ENCODE results near the gene PLCG2. TPM values are rescaled to one million over a fixed set of nuclear protein-coding genes. Genes with fewer than 3 reads are reported as not detected.
"Not testable (repeated sequence)": the region's sequence is repeated elsewhere in the genome, so short reads cannot be mapped to it uniquely, and the experiment has no call there.

The PLCG2 gene
- total RNA-seq, 1 experiment from 2014 or later, result 0.08 TPM

GRCh38 chr16:81987121-81987520 is 208.0 kb downstream of the PLCG2 start:
- H3K27me3 ChIP-seq (replicated peaks), result no peaks in the 10 kb centered on the region
- no peaks in the 10 kb centered on the region for H3K9me3 ChIP-seq (replicated peaks)
- H3K4me1 ChIP-seq (replicated peaks), result no peaks in the 10 kb centered on the region
- H3K27ac ChIP-seq, result no peak overlapping the region
- H3K4me3 ChIP-seq, result no peak overlapping the region
- no peaks in the 10 kb centered on the region for H3K36me3 ChIP-seq
- no peak for DNase-seq (ENCODE audit: low read depth in 1 of 2, low spot score in 2 of 2)

GRCh38 chr16:81987706-81988105 is 208.6 kb downstream of the PLCG2 start:
- H3K4me1 ChIP-seq (replicated peaks), result no peaks in the 10 kb centered on the region
- no peak for DNase-seq (ENCODE audit: low read depth in 1 of 2, low spot score in 2 of 2)
- no peaks in the 10 kb centered on the region for H3K36me3 ChIP-seq
- H3K9me3 ChIP-seq (replicated peaks), result no peaks in the 10 kb centered on the region
- H3K27ac ChIP-seq, result no peak overlapping the region
- H3K4me3 ChIP-seq, result no peak overlapping the region
- no peaks in the 10 kb centered on the region for H3K27me3 ChIP-seq (replicated peaks)

DNA sequence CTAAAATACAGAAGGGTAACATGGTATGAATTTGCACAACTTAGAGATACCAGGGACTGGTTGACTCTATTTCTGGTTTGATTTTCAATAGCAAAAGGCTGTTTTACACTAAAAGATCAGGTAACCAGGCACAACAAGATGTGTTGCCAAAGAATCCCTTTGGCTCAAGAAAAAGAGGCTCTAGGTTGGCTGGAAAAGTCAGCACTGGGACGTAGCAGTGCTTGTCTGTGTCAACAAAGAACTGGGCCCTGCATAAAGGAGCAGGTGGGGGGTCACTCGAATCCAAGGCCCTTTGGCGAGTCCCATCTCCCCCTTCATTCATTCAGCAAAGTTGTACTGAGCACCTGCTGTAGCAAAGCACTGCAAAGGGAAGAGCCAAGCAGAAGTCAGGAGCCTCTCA is 213.8 kb downstream of the PLCG2 start:
- Histone ChIP-seq H3K4me1 (replicated peaks) (peaks cover 32% of the 10 kb centered on the region), H3K9me3 (replicated peaks) (no peaks in the 10 kb centered on the region), H3K36me3 (no peaks in the 10 kb centered on the region), H3K27me3 (replicated peaks) (no peaks in the 10 kb centered on the region), H3K27ac (no peak overlapping the region), H3K4me3 (no peak overlapping the region)
- no peak for DNase-seq (ENCODE audit: low read depth in 1 of 2, low spot score in 2 of 2)

GRCh38 chr16:81994485-81994884 is 215.4 kb downstream of the PLCG2 start:
- H3K4me1 ChIP-seq (replicated peaks), result peaks cover 43% of the 10 kb centered on the region
- H3K27ac ChIP-seq, result no peak overlapping the region
- DNase-seq (ENCODE audit: low read depth in 1 of 2, low spot score in 2 of 2), result no peak
- H3K4me3 ChIP-seq, result no peak overlapping the region
- no peaks in the 10 kb centered on the region for H3K36me3 ChIP-seq
- no peaks in the 10 kb centered on the region for H3K27me3 ChIP-seq (replicated peaks)
- H3K9me3 ChIP-seq (replicated peaks), result no peaks in the 10 kb centered on the region

DNA sequence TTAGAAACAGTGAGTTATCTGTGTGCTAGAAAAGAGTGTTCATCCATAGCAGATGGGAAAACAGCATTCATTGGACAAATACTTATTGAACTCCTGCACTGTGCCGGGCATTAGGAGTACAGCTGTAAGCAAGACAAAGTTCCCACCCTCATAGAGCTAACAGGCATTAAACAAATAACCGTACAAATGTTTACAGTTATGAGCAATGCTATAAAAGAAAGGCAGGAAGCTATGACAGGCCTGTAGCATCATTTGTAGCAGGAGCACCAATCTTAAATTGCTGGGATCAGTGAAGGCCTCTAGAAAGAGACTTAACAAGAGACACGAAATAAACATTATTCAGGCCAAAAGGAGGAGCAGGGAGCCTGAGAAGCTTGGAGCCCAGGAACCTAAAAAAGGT is 216.6 kb downstream of the PLCG2 start:
- Histone ChIP-seq H3K36me3 (no peaks in the 10 kb centered on the region), H3K9me3 (replicated peaks) (no peaks in the 10 kb centered on the region), H3K27me3 (replicated peaks) (no peaks in the 10 kb centered on the region), H3K4me1 (replicated peaks) (peaks cover 43% of the 10 kb centered on the region), H3K27ac (peak overlapping the region; percentile 94), H3K4me3 (no peak overlapping the region)
- DNase-seq (ENCODE audit: low read depth in 1 of 2, low spot score in 2 of 2), result peak; percentile 49 to 70

GRCh38 chr16:81996664-81997509 is 217.8 kb downstream of the PLCG2 start:
- Histone ChIP-seq H3K36me3 (no peaks in the 10 kb centered on the region), H3K27ac (peak overlapping the region; percentile 94), H3K4me1 (replicated peaks) (peaks cover 43% of the 10 kb centered on the region), H3K4me3 (no peak overlapping the region), H3K9me3 (replicated peaks) (no peaks in the 10 kb centered on the region), H3K27me3 (replicated peaks) (no peaks in the 10 kb centered on the region)
- peak; percentile 75 to 87 for DNase-seq (ENCODE audit: low read depth in 1 of 2, low spot score in 2 of 2)

DNA sequence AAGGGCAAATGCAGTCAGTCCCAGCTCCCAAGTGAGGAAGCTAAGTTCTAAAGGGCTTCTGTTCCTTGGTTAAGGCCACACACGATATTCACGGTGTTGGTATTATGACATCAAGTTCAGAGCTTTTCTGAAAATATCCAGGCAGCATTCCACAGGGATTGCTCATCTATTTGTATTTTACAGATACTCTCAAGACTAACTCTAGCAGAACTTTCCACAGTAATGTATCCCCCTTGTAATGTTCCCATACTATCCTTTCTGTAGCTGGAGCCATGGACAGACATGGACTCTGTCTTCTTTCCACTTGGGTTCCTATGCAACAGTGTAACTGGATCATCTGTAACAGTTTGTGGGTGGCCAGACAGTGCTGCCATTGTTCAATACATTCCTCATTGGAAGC is 218.6 kb downstream of the PLCG2 start:
- H3K27me3 ChIP-seq (replicated peaks), result no peaks in the 10 kb centered on the region
- H3K36me3 ChIP-seq, result no peaks in the 10 kb centered on the region
- H3K9me3 ChIP-seq (replicated peaks), result no peaks in the 10 kb centered on the region
- DNase-seq (ENCODE audit: low read depth in 1 of 2, low spot score in 2 of 2), result peak; percentile 77 to 90
- no peak overlapping the region for H3K4me3 ChIP-seq
- peaks cover 43% of the 10 kb centered on the region for H3K4me1 ChIP-seq (replicated peaks)
- peak overlapping the region; percentile 94 for H3K27ac ChIP-seq

DNA sequence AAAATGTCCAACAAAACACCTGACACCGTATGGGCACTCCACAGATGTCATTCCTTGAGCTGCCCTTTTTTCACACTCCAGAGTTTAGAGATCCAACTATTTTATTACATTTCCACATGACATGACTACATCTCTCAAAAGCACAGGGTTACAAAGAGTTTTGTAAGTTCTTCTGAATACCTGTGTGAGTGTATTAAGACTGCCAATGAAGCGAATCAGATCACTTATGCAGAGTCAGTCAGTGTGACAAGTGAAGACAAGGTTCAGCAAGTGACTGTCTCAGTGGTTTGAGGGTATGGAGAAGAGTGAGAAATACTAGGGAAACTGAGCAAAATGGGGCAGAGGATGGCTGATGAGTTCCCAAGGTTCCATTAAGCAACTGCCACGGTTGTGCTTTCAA is 223.7 kb downstream of the PLCG2 start:
- Histone ChIP-seq H3K27me3 (replicated peaks) (no peaks in the 10 kb centered on the region), H3K36me3 (no peaks in the 10 kb centered on the region), H3K27ac (no peak overlapping the region), H3K9me3 (replicated peaks) (no peaks in the 10 kb centered on the region), H3K4me3 (no peak overlapping the region), H3K4me1 (replicated peaks) (peaks cover 11% of the 10 kb centered on the region)
- no peak for DNase-seq (ENCODE audit: low read depth in 1 of 2, low spot score in 2 of 2)

DNA sequence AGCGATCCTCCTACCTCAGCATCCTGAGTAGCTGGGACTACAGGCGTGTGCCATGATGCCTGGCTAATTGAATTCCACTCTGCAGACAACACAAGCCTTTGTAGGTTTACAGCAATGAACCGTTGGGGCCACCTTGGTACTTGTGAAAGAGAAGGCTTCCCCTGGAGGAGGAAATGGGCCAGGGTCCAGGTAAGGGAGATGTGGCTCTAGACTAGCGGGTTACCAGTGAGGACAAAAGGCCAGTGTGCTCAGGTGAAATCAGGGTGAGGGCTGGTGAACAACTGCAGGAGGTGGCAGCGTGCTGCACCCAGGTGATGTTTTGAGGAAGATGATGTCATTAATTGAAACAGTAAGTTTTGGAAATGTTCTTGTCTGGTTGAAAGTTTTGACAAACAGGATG is 225.5 kb downstream of the PLCG2 start:
- no peak overlapping the region for H3K27ac ChIP-seq
- H3K4me3 ChIP-seq, result no peak overlapping the region
- H3K9me3 ChIP-seq (replicated peaks), result peaks cover 15% of the 10 kb centered on the region
- H3K27me3 ChIP-seq (replicated peaks), result no peaks in the 10 kb centered on the region
- H3K4me1 ChIP-seq (replicated peaks), result no peaks in the 10 kb centered on the region
- no peak for DNase-seq (ENCODE audit: low read depth in 1 of 2, low spot score in 2 of 2)
- H3K36me3 ChIP-seq, result no peaks in the 10 kb centered on the region

- peaks cover 15% of the 10 kb centered on the region for H3K9me3 ChIP-seq (replicated peaks)
- no peak overlapping the region for H3K27ac ChIP-seq
- H3K36me3 ChIP-seq, result no peaks in the 10 kb centered on the region
- H3K4me3 ChIP-seq, result no peak overlapping the region
- DNase-seq (ENCODE audit: low read depth in 1 of 2, low spot score in 2 of 2), result no peak
- H3K27me3 ChIP-seq (replicated peaks), result no peaks in the 10 kb centered on the region
- H3K4me1 ChIP-seq (replicated peaks), result no peaks in the 10 kb centered on the region
Observed at GRCh38 chr16:82005027-82005830, 226.1 kb downstream of the PLCG2 start.

GRCh38 chr16:82006036-82006435 is 226.9 kb downstream of the PLCG2 start:
- H3K9me3 ChIP-seq (replicated peaks), result peaks cover 15% of the 10 kb centered on the region
- no peaks in the 10 kb centered on the region for H3K27me3 ChIP-seq (replicated peaks)
- H3K36me3 ChIP-seq, result no peaks in the 10 kb centered on the region
- H3K4me1 ChIP-seq (replicated peaks), result no peaks in the 10 kb centered on the region
- no peak overlapping the region for H3K27ac ChIP-seq
- no peak for DNase-seq (ENCODE audit: low read depth in 1 of 2, low spot score in 2 of 2)
- no peak overlapping the region for H3K4me3 ChIP-seq

DNA sequence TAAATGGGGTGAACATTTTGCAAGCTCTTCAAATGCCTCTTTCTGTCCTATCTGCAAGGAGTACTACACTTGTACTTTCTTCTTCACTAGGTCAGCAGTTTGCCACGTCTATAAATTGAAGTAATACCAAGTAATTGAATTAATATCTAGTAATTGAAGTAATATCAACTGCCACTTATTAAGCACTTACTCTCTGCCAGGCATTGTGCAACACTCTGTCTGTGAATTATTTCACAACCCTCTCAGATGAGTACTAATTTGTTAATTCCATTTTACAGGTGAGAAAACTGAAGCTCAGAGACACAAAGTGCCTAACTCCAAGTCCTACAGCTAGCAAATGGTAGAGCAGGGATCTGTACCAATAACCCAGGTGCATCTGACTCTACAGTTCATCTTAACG is 228.1 kb downstream of the PLCG2 start:
- Histone ChIP-seq H3K4me1 (replicated peaks) (no peaks in the 10 kb centered on the region), H3K9me3 (replicated peaks) (peaks cover 15% of the 10 kb centered on the region), H3K36me3 (no peaks in the 10 kb centered on the region), H3K27ac (no peak overlapping the region), H3K27me3 (replicated peaks) (no peaks in the 10 kb centered on the region), H3K4me3 (no peak overlapping the region)
- DNase-seq (ENCODE audit: low read depth in 1 of 2, low spot score in 2 of 2), result no peak

DNA sequence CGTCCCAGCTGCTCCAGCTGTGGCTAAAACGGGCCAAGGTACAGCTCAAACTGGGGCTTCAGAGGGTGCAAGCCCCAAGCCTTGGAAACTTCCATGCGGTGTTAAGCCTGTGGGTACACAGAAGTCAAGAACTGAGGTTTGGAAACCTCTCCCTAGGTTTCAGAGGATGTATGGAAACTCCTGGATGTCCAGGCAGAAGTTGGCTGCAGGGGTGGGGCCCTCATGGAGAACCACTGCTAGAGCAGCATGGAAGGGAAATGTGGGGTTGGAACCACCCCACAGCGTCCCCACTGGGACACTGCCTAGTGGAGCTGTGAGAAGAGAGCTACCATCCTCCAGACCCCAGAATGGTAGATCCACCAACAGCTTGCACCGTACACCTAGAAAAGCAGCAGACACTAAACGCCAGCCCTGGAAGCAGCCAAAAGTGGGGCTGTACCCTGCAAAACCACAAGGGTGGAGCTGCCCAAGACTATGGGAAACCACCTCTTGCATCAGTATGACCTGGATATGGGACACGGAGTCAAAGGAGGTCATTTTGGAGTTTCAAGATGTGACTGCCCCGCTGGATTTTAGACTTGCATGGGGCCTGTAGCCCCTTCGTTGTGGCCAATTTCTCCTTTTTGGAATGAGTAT is 230.0 kb downstream of the PLCG2 start:
- DNase-seq (ENCODE audit: low read depth in 1 of 2, low spot score in 2 of 2), result no peak
- no peaks in the 10 kb centered on the region for H3K4me1 ChIP-seq (replicated peaks)
- H3K27me3 ChIP-seq (replicated peaks), result no peaks in the 10 kb centered on the region
- no peak overlapping the region for H3K27ac ChIP-seq
- no peak overlapping the region for H3K4me3 ChIP-seq
- H3K9me3 ChIP-seq (replicated peaks), result peaks cover 15% of the 10 kb centered on the region
- no peaks in the 10 kb centered on the region for H3K36me3 ChIP-seq

GRCh38 chr16:82009789-82010188 is 230.7 kb downstream of the PLCG2 start:
- not testable (repeated sequence) for DNase-seq (ENCODE audit: low read depth in 1 of 2, low spot score in 2 of 2); H3K4me3 ChIP-seq; H3K27ac ChIP-seq

More at GRCh38 chr16:82009789-82010188, 230.7 kb downstream of the PLCG2 start:
- not testable (repeated sequence) for H3K4me1 ChIP-seq (replicated peaks); H3K27me3 ChIP-seq (replicated peaks); H3K36me3 ChIP-seq
- H3K9me3 ChIP-seq (replicated peaks), result peaks cover 15% of the 10 kb centered on the region
